NCI-H2171 (cell line): ENCODE measurements around the gene ATXN10.

Source experiments
- DNase-seq: peaks from one replicate; lab custom pipeline; 2025; lab: John Stamatoyannopoulos, UW

ATXN10 gene

GRCh38 chr22:45830531-45831245, 159.1 kb downstream of the ATXN10 start:
- DNase-seq = no peak

- no peak for DNase-seq
Measured at GRCh38 chr22:45831394-45831793, 159.8 kb downstream of the ATXN10 start.

GRCh38 chr22:45832180-45832579, 160.5 kb downstream of the ATXN10 start:
- no peak for DNase-seq

- no peak for DNase-seq
Measured at GRCh38 chr22:45832959-45833580, 161.4 kb downstream of the ATXN10 start.

GRCh38 chr22:45833613-45834012, 162.0 kb downstream of the ATXN10 start:
- no peak for DNase-seq

GRCh38 chr22:45834241-45834640, 162.6 kb downstream of the ATXN10 start:
- DNase-seq = no peak

- no peak for DNase-seq
Measured at GRCh38 chr22:45834795-45835194, 163.2 kb downstream of the ATXN10 start.

- DNase-seq = no peak
Measured at GRCh38 chr22:45836418-45837169, 165.0 kb downstream of the ATXN10 start.

GRCh38 chr22:45837508-45837907, 165.9 kb downstream of the ATXN10 start:
- DNase-seq = no peak

- DNase-seq = no peak
Measured at GRCh38 chr22:45838305-45838887, 166.8 kb downstream of the ATXN10 start.

GRCh38 chr22:45840483-45840882, 168.8 kb downstream of the ATXN10 start:
- DNase-seq = no peak

GRCh38 chr22:45842291-45842991, 170.8 kb downstream of the ATXN10 start:
- no peak for DNase-seq

GRCh38 chr22:45843031-45843430, 171.4 kb downstream of the ATXN10 start:
- no peak for DNase-seq

- no peak for DNase-seq
Measured at GRCh38 chr22:45843986-45844385, 172.4 kb downstream of the ATXN10 start.

GRCh38 chr22:45845076-45845487, 173.4 kb downstream of the ATXN10 start:
- DNase-seq = no peak

GRCh38 chr22:45846952-45847351, 175.3 kb downstream of the ATXN10 start:
- DNase-seq = no peak

- no peak for DNase-seq
Measured at GRCh38 chr22:45848904-45849303, 177.3 kb downstream of the ATXN10 start.

- no peak for DNase-seq
Measured at GRCh38 chr22:45852826-45853225, 181.2 kb downstream of the ATXN10 start.

GRCh38 chr22:45855961-45856360, 184.3 kb downstream of the ATXN10 start:
- DNase-seq = no peak

GRCh38 chr22:45857519-45857918, 185.9 kb downstream of the ATXN10 start:
- DNase-seq = no peak

GRCh38 chr22:45859231-45860161, 187.9 kb downstream of the ATXN10 start:
- no peak for DNase-seq
